GM19099 (cell line): Measurements from ENCODE around the gene SMG9.

Source experiments
- POLR2A ChIP-seq: IDR thresholded peaks from 3 replicates; pipeline ENCODE4 v1.6.1; 2011; ENCODE audit warnings: low read depth; ENCODE audit not compliant: insufficient read length; ENCODE audit errors: extremely low read depth

Gene SMG9

DNA sequence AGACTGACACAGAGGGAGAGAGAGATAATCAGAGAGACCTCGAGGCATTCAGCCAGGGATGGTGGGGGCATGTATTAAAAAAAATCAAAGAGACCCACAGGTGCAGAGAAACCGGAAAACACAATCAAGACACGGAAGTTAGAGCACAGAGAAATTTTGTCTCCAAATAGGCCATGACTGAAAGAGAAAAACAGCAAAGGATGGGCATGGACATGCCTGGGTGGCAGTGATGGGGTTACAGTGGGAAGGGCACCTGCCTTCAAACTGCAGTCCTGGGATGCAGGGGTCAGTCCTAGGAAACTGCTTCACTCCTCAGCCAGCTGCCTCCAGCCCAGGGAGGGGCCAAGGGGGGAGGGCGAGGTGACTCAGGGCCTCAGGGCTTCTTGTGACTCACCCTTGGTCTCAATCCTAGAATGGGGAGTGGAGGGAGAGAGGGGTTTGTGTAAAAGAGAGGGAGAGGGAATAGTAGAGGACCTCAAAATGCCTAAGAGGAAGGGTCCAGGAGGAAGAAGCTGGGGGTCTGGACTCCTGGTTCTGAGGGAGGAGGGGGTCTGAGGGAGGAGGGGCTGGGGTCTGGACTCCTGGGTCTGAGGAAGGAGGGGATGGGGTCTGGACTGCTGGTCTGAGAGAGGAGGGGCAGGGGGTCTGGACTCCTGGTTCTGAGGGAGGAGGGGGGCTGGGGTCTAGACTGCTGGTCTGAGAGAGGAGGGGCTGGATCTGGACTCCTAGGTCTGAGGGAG is 29.6 kb upstream of the SMG9 start:
- TF ChIP-seq POLR2A: no peak

DNA sequence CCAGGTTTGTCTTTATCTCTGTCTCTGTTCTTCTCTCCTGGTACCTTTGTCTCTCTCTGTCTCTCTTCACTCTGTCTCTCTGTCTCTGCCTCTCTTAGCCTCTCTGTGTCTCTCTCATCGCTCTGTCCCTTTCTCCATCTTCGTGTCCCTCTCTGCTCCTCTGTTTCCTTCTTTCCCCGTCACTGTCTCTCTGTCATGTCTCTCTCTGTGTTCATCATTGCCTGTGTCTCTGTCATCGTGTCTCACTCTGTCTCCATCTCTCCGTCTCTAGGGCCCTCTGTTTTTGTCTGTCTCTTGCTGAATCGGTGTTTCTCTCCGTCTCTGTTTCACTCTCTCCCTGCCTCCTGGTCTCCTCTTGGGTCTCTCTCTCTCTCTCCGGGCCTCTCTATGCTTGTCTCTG is 28.9 kb upstream of the SMG9 start:
- TF ChIP-seq POLR2A: no peak

DNA sequence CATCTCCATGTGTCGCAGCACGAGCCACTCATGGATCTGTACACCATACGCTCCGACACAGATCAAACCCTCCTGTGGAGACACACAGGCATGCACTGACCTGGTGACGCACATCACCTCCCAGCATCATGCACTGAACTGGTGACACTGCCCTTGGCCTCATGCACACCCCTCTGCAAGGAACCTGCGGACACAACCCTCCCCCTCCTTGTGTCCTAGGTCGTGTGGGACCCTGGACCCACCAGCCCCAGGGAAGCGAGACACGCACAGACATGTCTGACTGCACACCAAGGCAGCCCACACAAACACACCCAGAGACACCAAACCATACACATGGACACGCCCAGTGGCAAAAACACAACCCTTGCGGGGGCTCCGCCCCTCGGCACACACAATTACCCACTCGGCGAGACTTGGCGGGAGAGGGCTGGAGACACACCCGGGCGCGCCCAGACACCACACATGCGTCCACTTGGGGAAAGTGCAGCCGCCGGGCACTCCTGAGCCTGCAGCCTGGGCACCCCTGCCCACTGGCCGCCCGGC is 28.0 kb upstream of the SMG9 start:
- peak; percentile 23 for TF ChIP-seq POLR2A

DNA sequence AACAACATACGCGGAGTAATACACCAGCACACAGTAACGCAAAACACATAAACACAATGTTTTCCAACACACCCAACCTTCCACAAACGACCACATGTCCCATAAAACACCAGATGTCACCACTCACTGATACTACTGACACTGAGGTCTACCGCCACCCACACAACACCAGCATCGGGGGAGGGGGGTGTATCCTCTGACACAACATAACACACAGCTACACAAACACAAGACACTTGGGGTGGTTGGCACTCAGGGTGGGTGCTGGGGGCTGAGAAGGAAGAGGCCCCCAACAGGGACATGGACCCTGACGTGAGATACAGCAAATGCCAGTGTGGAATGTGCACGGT is 27.5 kb upstream of the SMG9 start:
- TF ChIP-seq POLR2A: no peak

DNA sequence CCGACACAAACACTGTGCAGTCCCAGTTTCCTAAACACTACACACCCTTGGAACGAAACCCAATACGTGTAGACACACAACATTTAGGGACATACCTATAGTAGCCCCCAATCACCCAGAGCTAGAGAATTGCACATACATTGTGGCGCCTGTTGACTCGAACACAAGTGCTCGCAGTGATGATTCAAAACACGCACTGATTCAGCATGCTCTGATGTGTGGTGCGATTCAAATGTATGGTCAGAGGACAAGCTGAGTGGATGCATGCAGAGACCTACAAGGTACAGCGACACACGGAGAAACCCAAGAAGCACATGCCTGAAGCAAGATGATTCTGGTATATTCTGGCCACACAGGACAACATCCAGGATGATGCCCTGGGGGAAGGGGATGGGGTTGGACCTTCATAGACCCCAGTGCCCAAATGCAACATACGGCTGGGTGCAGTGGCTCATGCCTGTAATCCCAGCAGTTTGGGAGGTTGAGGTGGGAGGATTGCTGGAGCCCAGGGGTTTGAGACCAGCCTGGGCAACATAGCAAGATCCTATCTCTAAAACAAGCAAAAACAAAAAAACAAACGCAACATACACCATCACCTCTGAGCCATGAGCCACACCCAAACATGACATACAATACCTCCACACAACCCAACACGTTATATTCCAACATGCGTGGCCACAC is 27.0 kb upstream of the SMG9 start:
- TF ChIP-seq POLR2A: no peak

DNA sequence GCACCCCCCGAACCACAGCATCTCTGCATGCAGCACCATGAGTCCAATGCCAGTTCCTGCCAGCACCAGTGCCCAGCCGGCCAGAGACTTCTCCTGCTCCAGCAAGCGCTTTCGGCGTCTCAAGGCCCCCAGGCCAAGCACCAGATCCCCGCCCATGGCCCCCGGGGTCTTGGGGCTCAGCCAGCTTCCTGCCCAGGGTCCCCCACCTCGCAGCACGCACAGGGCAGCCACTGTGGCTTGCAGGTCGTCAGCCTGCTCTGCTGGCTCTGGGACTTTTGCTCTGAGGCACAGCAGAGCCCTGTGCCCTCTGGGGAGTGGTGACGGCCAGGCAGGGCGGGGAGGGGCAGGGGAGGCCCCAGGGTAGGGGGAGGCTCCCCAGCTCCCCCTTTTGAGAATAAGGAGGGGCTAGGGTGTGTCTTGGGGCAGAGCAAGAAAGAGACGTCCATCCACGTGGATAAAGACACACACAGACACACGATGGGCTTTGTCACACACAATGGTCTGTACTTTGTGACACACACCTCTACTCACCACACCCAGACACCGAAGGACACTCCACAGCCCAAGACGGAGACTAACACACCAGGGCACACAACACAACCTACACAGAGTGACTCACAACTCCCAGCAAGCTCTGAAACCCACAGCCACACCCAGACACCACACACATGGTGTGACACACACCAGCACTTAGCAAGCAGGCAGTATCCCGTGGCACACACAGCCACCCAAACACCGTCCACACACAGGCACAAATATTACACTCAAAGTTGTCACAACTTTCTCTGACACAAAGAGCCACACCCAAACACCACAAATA is 26.2 kb upstream of the SMG9 start, which contains the start of gene KCNN4:
Gene KCNN4 (minus strand): TSS at position 268 of the 820 bp plus-strand sequence. CDS start 112 bp downstream, at position 156.
- TF ChIP-seq POLR2A: peak; percentile 94

DNA sequence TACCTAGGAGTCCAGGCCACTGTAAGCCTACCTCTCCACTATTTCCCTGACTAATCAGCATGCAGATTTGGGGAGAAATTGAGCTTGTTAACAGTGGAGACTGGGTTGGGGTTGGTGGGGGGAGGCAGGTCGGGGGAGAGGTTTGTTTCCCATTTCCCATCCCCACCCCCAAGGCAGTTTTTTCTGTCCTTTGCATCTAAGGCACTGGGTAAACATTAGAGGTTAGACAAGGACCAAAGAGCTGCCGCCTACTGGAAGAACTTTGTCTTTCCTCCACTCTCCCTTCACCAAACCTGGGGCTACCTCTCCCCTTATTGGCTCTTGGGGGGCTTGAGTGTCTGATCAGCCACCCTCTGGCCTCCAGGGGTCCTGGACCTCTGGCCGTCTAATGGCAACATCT is 25.1 kb upstream of the SMG9 start:
- no peak for TF ChIP-seq POLR2A

DNA sequence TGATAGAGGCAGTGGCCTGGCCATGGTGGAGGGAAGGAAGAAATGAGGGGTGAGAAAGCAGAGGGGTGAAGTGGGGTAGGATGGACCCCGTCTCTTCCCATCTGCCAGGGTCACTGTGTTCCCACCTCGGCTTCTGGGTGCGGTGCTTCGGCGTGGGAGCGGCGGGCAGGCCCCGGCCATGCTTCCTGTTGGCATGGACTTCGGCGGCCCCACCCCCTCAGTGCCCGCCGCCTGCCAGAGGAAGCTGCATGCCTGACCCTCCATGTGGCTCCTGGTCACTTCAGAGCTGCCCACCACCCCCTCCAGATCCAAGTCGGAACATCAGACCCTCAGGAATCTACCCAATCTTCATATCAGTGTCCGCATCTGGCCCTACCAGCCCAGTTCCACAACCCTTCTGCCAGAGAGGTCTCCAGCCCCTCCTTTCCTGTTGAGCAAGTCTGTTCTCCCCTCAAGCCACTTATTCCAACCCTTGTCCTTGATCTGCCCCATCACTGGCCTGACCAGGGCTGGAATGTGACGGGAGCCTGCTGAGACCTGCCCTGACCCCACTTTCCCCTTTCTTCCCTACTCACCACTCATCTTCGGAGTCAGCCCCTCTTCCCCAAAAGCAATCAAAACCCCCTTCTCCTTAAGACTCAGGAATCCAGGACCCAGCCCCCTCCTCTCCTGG is 24.5 kb upstream of the SMG9 start:
- TF ChIP-seq POLR2A: peak; percentile 35

DNA sequence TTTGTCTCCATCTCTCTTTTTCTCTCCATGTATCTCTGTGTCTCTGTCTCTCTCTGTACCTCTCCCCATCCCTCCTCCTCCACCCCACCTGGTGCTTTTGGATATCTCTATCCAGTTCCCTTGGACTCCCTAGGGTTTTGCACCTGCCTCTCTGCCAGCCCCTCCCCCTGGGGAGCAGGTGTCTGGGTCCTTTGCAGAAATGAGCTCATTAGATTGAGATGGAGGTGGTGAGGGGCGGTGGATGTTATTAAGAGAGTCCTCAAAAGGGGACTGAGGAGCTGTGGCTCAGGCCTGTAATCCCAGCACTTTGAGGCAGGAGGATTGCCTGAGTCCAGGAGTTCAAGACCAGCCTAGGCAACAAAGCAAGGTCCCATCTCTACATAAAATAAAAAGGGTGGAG is 23.9 kb upstream of the SMG9 start:
- no peak for TF ChIP-seq POLR2A

DNA sequence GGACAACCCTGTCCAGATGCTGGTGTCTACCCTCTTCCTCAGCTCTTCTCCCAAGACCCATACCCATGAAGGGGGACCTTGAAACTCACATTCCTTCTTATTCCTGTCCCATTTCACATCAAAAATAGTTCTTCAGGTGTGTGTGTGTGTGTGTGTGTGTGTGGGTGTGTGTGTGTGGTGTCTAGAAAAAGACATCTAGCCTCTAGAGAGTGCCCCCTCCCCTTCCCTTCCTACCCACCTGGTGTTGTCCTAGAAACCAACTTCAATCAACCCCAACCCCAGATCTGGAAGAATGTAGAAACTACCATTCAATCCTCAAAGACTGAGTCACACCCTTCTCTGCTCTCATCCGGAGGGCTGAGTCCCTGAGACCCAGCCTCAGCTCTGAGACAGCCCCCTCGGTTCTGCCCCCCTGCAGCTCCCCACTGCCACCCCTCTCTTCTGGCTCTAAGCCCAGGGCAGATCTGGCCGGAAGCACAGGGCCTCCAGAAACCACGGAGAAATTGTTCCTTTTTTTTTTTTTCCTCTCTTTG is 22.5 kb upstream of the SMG9 start:
- TF ChIP-seq POLR2A: no peak

DNA sequence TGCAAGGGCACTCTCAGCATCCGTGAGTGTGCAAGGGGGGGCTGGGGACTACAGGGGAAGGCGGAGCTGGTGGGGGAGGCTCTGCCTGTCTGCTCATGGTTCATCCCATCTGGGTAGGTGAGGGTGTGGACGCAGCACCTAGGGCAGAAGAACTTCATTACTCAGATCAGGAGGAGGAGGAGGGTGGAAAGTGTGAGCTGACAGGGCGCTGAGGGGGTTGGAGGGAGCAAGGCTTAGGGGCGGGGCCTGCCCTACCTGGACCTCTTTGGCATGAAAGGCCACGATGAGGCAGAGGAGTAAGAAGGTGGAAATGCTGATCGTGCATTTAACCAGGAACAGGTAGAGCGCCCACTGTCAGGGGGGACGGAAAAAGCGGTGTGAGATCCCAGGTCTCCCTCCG is 21.5 kb upstream of the SMG9 start:
- no peak for TF ChIP-seq POLR2A

DNA sequence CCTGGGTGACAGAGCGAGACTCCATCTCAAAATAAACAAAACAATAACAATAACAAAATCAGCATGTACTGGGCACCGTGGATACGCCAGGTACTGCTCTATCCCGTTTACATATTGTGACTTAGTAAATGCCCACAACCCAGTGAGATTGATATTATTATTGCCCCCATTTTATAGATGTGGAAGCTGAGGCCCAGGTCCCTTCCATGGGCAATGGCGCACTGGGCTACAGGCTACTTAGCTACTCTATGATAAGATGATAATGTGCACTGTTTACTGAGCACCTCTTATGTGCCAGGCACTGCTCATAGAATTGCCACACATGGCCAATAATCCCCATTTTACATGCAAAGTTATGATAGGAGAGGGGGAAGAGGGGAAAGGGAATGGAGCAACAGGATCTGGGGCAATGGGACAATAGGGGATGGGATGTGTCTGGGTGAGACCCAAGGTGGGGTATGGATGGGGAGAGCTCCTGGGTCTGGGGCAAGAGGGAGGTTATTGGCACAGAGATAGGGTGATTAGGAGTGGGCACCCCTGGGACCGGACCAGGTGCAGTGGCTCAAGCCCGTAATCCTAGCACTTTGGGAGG is 20.6 kb upstream of the SMG9 start:
- TF ChIP-seq POLR2A: no peak

DNA sequence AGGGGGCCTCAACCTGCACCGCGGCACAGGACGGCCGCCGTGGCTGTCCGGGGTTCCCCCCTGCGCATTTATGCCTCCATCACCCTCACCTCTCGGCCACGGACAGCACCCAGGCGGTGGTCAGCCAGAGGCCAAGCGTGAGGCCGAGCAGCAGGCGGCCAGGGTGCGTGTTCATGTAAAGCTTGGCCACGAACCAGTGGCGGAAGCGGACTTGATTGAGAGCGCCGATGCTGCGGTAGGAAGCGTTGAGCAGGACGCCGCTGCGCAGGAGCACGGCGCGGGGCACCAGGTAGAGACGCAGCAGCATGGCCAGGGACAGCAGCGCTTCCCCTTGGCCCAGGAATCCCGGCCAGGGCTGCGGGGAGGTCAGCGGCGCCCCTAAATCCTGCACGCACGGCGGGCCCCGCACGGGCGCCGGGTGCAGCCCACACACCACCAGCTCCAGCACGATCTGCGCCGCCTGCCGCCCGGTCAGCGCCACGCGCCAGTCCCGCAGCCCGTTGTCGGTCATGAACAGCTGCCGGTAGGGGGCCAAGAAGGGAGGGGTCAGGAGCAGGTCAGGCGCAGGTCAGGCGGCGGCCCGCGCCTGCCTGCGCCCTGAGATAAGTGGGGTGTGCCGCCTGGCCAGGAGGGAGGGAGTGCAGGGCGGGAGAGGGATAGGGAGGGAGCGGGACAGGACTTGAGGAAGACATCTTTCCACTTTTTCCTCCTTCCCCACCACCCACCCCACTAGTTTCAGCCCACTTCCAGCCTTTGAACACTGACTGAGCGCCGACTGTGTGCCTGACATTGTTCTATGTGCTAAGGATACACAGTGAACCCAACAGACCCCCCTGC is 19.6 kb upstream of the SMG9 start:
- no peak for TF ChIP-seq POLR2A
